ENCODE results near the gene MGP. TPM values are rescaled to one million over a fixed set of nuclear protein-coding genes. Genes with fewer than 3 reads are reported as not detected.

Gene MGP
- total and polyA plus RNA-seq, 2 of the 4 experiments (the other 2 are of a cell fraction), result 1.4 to 2.7 TPM

GRCh38 chr12:14839262-14839661, 46.4 kb downstream of the MGP start:
- Histone ChIP-seq H4K5ac (ENCODE audit: low read depth, low read length) (no peak overlapping the region), H4K91ac (ENCODE audit: insufficient read depth, low read depth, low read length) (no peak overlapping the region), H2BK120ac (ENCODE audit: low read depth, low read length) (no peak overlapping the region), H3K56ac (ENCODE audit: extremely low read depth, insufficient read depth, low read length) (no peak overlapping the region), H2AFZ (replicated peaks; ENCODE audit: low read length, poor library complexity) (no peak overlapping the region), H4K20me1 (ENCODE audit: insufficient read depth, low read length) (peaks cover 4% of the 10 kb centered on the region), H3K4ac (ENCODE audit: low read depth, low read length) (no peak overlapping the region), H3K36me3 (ENCODE audit: control insufficient read depth, insufficient read depth, low read length) (no peaks in the 10 kb centered on the region), H3K27ac (ENCODE audit: insufficient read depth, low read length) (no peak overlapping the region), H3K14ac (replicated peaks; ENCODE audit: low read depth, low read length) (no peak overlapping the region), H3K79me1 (ENCODE audit: low read depth in 1 of 2, low read length in 2 of 2) (no peaks in the 10 kb centered on the region), H4K8ac (ENCODE audit: low read depth in 2 of 2, low read length in 2 of 2) (no peak overlapping the region), H3K4me1 (ENCODE audit: control insufficient read depth, insufficient read depth, low read length) (peaks cover 4% of the 10 kb centered on the region; the same call in 1 of the 2 replicates), H2BK5ac (ENCODE audit: low read depth, low read length, poor library complexity, severe bottlenecking) (no peak overlapping the region), H3K4me3 (ENCODE audit: insufficient read depth, low read depth, low read length) (no peak overlapping the region), H3K9me3 (ENCODE audit: control insufficient read depth, insufficient read depth, low read length) (no peaks in the 10 kb centered on the region), H2BK15ac (ENCODE audit: low read depth, low read length) (no peak overlapping the region), H2AK5ac (ENCODE audit: low read depth, low read length) (no peak overlapping the region), H3K9ac (ENCODE audit: low read depth, low read length) (no peak overlapping the region), H3K18ac (ENCODE audit: low read depth, low read length) (no peak overlapping the region), H3K27me3 (ENCODE audit: control insufficient read depth, insufficient read depth, low read length) (no peaks in the 10 kb centered on the region), H2BK20ac (ENCODE audit: low read depth, low read length) (no peak overlapping the region), H3K23ac (ENCODE audit: low read depth, low read length) (no peak overlapping the region), H3K4me2 (ENCODE audit: low read depth, low read length) (no peak overlapping the region), H3K9me1 (ENCODE audit: insufficient read depth, low read length) (peaks cover 3% of the 10 kb centered on the region), H2AK9ac (replicated peaks; ENCODE audit: low read depth, low read length, poor library complexity) (no peak overlapping the region)
- dilution Hi-C loops (cut with HindIII; ENCODE audit: low sequenced_read_pairs, unreplicated experiment) (no loop called here), in situ Hi-C loops (cut with MboI; ENCODE audit: low sequenced_read_pairs) (no loop called here), intact Hi-C loops (cut with micrococcal nuclease) (no loop called here)
- TF ChIP-seq ELK1 (IDR thresholded peaks at IDR 0.05; ENCODE audit: borderline replicate concordance, low read depth, low read length) (no peak), FOS (IDR thresholded peaks at IDR 0.05; ENCODE audit: low read depth, low read length) (no peak), SMC3 (IDR thresholded peaks at IDR 0.05; ENCODE audit: low read depth, low read length) (no peak), MXI1 (IDR thresholded peaks at IDR 0.05; ENCODE audit: borderline replicate concordance, low read depth, low read length) (no peak)
- ChIA-PET CTCF (no interaction called here), POLR2A (ENCODE audit: unreplicated experiment) (no interaction called here)
- DNase-seq (no peak), ATAC-seq (ENCODE audit: low read depth) (no peak)
- BruUV-seq (replicated peaks), result no TSS peak
- no CpG with 5 or more reads among the region's 1 CpG for WGBS, 2 experiments (ENCODE audit: extremely low coverage in 2 of 2, insufficient read length in 1 of 2)

Data from IMR-90 (cell line).